ENCODE data around the gene FNDC3A.

Gene FNDC3A

GRCh38 chr13:49210114-49210513 is 234.4 kb downstream of the FNDC3A start:
- TF ChIP-seq CTCF (IDR thresholded peaks at IDR 0.05; ENCODE audit: control extremely low read depth, extremely low read depth, low read depth, missing control alignments) = no peak
- ChIA-PET POLR2A (no interaction called here), CTCF (interaction anchor here (0.9 to 1.9 kb wide), 3 partner anchors 23 to 30 kb away, joined by 3 to 6 read pairs (median 3); no protein-coding TSS in a partner anchor)
- no peak for DNase-seq (ENCODE audit: extremely low spot score)

- CTCF ChIA-PET = interaction anchor here (0.9 to 1.9 kb wide), 3 partner anchors 23 to 29 kb away, joined by 3 to 6 read pairs (median 3); no protein-coding TSS in a partner anchor
- POLR2A ChIA-PET = interaction anchor here (0.6 kb wide), 1 partner anchor 363 kb away, joined by 3 read pairs; no protein-coding TSS in a partner anchor
- TF ChIP-seq CTCF (IDR thresholded peaks at IDR 0.05; ENCODE audit: control extremely low read depth, extremely low read depth, low read depth, missing control alignments) = no peak
- DNase-seq (ENCODE audit: extremely low spot score) = no peak
Measured at GRCh38 chr13:49210669-49211068, 235.0 kb downstream of the FNDC3A start.

- TF ChIP-seq CTCF (IDR thresholded peaks at IDR 0.05; ENCODE audit: control extremely low read depth, extremely low read depth, low read depth, missing control alignments) = no peak
- CTCF ChIA-PET = interaction anchor here (1.0 to 1.6 kb wide), 3 partner anchors 9 to 22 kb away, joined by 4 to 5 read pairs (median 4); no protein-coding TSS in a partner anchor
- POLR2A ChIA-PET = no interaction called here
- no peak for DNase-seq (ENCODE audit: extremely low spot score)
Measured at GRCh38 chr13:49213539-49213938, 237.8 kb downstream of the FNDC3A start.

- TF ChIP-seq CTCF (IDR thresholded peaks at IDR 0.05; ENCODE audit: control extremely low read depth, extremely low read depth, low read depth, missing control alignments) = no peak
- POLR2A ChIA-PET = no interaction called here
- DNase-seq (ENCODE audit: extremely low spot score) = no peak
- CTCF ChIA-PET = interaction anchor here (0.9 to 1.6 kb wide), 6 partner anchors 10 to 33 kb away, joined by 3 to 5 read pairs (median 4); partner anchors contain the start of gene CDADC1
Measured at GRCh38 chr13:49213997-49214916, 238.5 kb downstream of the FNDC3A start.

GRCh38 chr13:49214917-49215376 is 239.2 kb downstream of the FNDC3A start:
- TF ChIP-seq CTCF (IDR thresholded peaks at IDR 0.05; ENCODE audit: control extremely low read depth, extremely low read depth, low read depth, missing control alignments) = peak; percentile 11
- peak; percentile 39 for DNase-seq (ENCODE audit: extremely low spot score)
- ChIA-PET CTCF (interaction anchor here (0.9 to 1.6 kb wide), 5 partner anchors 9 to 33 kb away, joined by 3 to 5 read pairs (median 3); partner anchors contain the start of gene CDADC1), POLR2A (no interaction called here)

- ChIA-PET POLR2A (no interaction called here), CTCF (interaction anchor here (1.1 to 1.7 kb wide), 4 partner anchors 12 to 65 kb away, joined by 4 to 7 read pairs (median 4); no protein-coding TSS in a partner anchor)
- TF ChIP-seq CTCF (IDR thresholded peaks at IDR 0.05; ENCODE audit: control extremely low read depth, extremely low read depth, low read depth, missing control alignments) = no peak
- no peak for DNase-seq (ENCODE audit: extremely low spot score)
Measured at GRCh38 chr13:49216334-49216733, 240.6 kb downstream of the FNDC3A start.

Data from GM10248 (cell line).